Ecto neural progenitor cell (in vitro differentiated cells): ENCODE data around the gene UNC13B.
"Not testable (repeated sequence)": the region's sequence is repeated elsewhere in the genome, so short reads cannot be mapped to it uniquely, and the experiment has no call there.

Source experiments
- DNase-seq: peaks from one replicate; pipeline ENCODE4 v3.0.0-alpha.2; 2018; ENCODE audit warnings: low spot score

UNC13B gene

GRCh38 chr9:35163413-35163812, 1.6 kb downstream of the UNC13B start:
- no peak for DNase-seq

GRCh38 chr9:35164711-35165110, 2.9 kb downstream of the UNC13B start:
- DNase-seq = no peak

- not testable (repeated sequence) for DNase-seq
These were observed 5.6 kb downstream of the UNC13B start for GRCh38 chr9:35167429-35167828.

GRCh38 chr9:35168963-35169362, 7.2 kb downstream of the UNC13B start:
- no peak for DNase-seq

- no peak for DNase-seq
These were observed 11.1 kb downstream of the UNC13B start for GRCh38 chr9:35172878-35173277.

GRCh38 chr9:35177520-35177919, 15.7 kb downstream of the UNC13B start:
- DNase-seq = no peak

- DNase-seq = no peak
These were observed 17.8 kb downstream of the UNC13B start for GRCh38 chr9:35179347-35180280.

GRCh38 chr9:35180801-35181200, 19.0 kb downstream of the UNC13B start:
- no peak for DNase-seq

GRCh38 chr9:35182401-35182800, 20.6 kb downstream of the UNC13B start:
- DNase-seq = not testable (repeated sequence)

- not testable (repeated sequence) for DNase-seq
These were observed 21.4 kb downstream of the UNC13B start for GRCh38 chr9:35182996-35183754.

- not testable (repeated sequence) for DNase-seq
These were observed 22.1 kb downstream of the UNC13B start for GRCh38 chr9:35183755-35184480.

- DNase-seq = no peak
These were observed 24.7 kb downstream of the UNC13B start for GRCh38 chr9:35186524-35186923.

- DNase-seq = no peak
These were observed 28.4 kb downstream of the UNC13B start for GRCh38 chr9:35190203-35190602.

GRCh38 chr9:35191105-35191504, 29.3 kb downstream of the UNC13B start:
- DNase-seq = no peak

- no peak for DNase-seq
These were observed 32.0 kb downstream of the UNC13B start for GRCh38 chr9:35193762-35194161.

- no peak for DNase-seq
These were observed 33.9 kb downstream of the UNC13B start for GRCh38 chr9:35195683-35196082.

- no peak for DNase-seq
These were observed 36.4 kb downstream of the UNC13B start for GRCh38 chr9:35198191-35198590.

- DNase-seq = no peak
These were observed 41.7 kb downstream of the UNC13B start for GRCh38 chr9:35203528-35203927.

- DNase-seq = no peak
These were observed 43.5 kb downstream of the UNC13B start for GRCh38 chr9:35205340-35205739.

- no peak for DNase-seq
These were observed 50.0 kb downstream of the UNC13B start for GRCh38 chr9:35211854-35212253.

- no peak for DNase-seq
These were observed 59.0 kb downstream of the UNC13B start for GRCh38 chr9:35220659-35221338.

- DNase-seq = no peak
These were observed 63.9 kb downstream of the UNC13B start for GRCh38 chr9:35225677-35226076.
